Hematopoietic multipotent progenitor cell treated with erythropoietin and hydrocortisone succinate and interleukin-3 and kit ligand, for 8 days (in vitro differentiated cells): ENCODE measurements around the gene NRCAM.

ENCODE experiments used
- DNase-seq: peaks from one replicate; pipeline ENCODE4 v3.0.0-alpha.2; 2015

The NRCAM gene

DNA sequence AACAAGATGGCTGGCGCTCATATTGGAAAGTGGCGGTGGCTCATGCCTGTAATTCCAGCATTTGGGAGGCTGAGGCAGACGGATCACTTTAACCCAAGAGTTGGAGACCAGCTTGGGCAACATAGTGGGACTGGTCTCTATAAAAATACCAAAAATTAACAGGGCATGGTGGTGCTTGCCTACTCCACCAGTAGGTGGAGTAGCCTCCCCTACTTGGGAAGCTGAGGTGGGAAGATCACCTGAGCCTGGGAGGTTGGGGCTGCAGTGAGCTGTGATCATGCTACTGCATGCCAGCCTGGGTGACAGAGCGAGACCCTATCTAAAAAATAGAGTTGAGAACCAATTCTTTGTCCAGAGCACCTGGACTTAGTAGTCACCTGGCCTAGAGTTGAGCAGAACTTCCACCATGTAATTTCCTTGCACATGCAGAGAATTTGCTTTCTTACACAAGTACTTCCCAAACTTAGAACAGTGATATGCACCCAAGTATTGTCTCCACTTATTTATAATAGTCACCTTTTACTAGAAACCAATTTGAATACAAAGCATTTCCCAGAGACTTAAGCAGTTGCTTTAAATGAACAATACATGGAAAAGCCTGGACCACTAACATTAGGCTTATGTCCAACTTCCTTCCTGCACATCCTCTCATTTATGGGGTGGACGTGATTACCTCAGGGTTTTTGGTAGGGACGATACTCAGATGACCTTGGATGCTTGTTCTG lies 342.0 kb downstream of the NRCAM start:
- no peak for DNase-seq

DNA sequence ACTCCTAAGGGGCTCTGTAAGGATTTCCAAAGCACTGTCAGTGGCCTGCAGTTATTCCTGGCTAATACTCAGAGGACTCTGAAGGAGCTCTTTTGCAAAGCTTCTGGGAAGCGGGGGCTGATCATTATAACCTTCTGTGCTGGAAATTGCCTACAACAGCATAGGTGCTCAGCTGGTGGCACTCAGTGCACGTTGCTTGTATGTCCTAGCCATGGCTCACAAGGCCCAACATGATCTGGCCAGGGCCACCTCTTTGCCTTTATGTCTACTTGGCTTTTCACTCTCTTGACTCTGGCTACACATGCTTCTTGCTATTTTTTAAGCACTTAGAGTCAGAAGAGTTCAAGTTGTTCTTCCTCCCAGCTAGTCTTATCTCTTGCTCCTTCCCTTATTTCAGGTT lies 343.6 kb downstream of the NRCAM start:
- no peak for DNase-seq

GRCh38 chr7:108109221-108109908 lies 346.9 kb downstream of the NRCAM start:
- DNase-seq = peak; percentile 31

DNA sequence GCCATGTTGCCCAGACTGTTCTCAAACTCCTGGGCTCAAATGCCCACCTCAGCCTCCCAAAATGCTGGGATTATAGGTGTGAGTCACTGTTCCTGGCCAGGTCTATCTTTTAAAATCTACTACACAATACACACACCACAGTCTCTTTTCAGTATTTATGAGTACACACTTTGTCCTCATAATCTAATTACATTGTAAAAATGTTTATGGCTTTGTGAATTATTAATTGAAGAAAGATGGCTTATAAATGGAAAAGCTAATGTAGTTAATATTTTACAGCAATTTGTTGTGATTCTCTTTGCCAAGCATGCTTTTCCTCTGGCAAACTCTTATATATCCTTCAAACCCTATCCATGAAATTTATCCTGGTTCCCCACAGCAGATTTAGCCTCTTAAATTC lies 348.1 kb downstream of the NRCAM start:
- DNase-seq = no peak

DNA sequence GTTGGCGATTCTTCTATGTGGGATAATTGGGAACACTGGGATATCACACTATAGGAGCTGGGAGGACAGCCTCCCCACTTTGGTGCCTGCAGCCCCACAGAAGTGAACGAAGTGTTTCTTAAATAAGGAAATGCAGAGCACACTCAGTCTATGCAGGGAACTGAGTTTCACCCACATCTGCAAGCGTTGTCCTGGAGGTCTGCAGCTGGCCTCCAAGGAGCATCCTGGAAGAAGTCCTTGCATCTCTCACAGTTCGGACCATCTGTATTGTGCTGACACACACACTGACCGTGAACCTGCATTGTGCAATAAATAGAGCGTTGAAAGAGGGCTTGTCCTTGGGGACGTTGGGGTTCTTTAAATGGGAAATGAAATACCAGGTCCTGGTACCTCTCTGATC lies 351.9 kb downstream of the NRCAM start:
- no peak for DNase-seq

- DNase-seq = no peak
Measured at GRCh38 chr7:108103558-108104298, 352.5 kb downstream of the NRCAM start.

DNA sequence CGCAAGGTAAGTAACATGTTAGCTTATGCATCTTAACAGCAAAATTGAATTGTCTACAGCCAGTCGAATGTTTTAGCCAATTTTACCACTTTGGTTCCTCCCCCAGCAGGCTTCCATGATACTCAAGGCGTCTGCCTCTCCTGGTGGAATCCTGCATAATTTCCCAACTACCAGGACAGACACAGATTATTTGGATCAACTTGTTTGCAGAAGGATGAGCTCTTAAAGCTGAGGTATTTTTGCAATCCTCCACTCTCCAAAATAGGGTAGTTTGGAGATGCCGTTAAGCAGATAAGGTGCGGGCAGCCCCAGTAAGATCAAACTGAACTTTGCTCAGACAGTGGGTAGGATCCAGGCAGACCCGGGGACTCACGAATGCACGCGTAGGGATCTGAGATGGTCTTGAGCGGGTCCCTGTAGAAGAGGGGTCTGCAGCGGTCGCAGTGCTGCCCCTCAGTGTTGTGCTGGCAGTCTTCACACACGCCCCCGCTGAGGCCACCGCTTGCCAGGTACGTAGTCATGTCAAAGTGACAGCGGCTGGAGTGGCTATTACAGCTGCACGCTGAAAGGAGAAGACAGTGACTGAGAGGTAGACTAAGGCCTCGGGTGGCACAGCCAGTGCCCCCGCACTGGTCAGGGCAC lies 353.4 kb downstream of the NRCAM start:
- no peak for DNase-seq

- no peak for DNase-seq
Measured at GRCh38 chr7:108101759-108102158, 354.5 kb downstream of the NRCAM start.

DNA sequence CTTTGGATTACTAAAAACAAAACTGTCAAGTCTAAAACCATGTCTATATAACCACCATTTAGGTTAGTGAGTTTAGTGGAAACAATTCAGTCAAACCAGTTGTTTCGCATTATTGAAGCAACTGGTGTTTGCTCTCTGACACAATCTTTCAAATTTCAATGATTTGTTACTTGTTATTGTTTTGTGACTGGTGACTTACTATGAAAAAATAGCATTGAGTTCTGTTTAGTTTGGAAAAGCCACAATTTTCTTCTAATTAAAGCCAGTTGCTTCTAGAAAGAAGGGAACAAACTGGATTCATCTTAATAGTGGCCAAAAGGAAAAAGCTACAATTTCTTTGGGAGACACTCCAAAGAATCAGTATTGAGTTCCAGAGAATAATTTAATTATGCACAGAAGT lies 356.5 kb downstream of the NRCAM start:
- no peak for DNase-seq

DNA sequence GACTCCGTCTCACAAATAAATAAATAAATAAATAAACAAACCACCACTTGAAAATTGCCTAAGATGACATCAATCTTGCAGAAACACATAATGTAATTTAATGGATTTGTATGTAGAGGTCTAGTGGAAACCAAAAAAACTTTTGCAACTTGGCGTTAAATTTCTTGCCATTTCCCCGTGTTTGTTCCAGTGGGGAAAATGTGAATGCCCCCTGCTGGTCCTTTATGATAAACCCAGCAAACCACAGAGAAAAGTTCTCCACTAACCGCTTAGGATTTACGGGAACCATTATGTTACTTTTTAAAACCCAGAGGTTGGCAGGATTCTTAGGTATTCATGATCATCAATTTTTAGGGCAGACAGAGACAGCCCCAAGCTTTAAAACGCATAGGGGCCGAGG lies 358.5 kb downstream of the NRCAM start:
- DNase-seq = peak; percentile 22
